Measurements from ENCODE around the gene CYP1B1.

Gene CYP1B1

DNA sequence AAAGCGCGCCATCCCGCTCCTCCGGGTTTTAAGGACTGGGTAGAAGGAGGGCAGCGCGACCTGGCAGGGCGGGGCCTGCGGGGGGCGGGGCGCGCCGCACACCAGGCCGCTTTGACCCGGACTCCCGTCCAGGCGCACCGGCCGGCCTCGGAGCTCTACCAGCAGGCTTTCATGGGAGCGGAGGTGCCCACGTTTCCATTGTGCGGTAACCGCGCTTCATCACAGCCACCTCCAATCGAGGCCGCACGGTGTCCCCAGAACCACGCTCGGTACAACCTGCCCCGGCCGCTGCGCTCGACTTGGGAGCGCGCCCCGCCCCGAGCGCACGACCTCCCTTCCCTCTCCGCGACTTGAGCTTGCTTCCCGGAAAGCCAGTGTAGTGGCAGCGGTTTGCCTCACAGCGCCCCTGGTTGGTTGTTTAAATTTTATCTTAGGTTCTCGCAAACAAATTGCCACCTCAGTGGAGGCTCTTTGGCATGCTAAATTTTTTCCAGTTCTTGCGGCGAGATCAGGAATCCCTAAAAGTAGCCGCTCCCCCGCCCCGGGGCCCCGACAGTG lies 280 bp upstream of the CYP1B1 start:
- Histone ChIP-seq H2BK5ac (ENCODE audit: low read depth, low read length, poor library complexity, severe bottlenecking) (peak overlapping the region; percentile 76), H3K4me1 (ENCODE audit: control insufficient read depth, insufficient read depth, low read depth, low read length) (peaks cover 12% of the 10 kb centered on the region), H3K27ac (ENCODE audit: low read length, poor library complexity, severe bottlenecking) (peak overlapping the region; percentile 92), H4K8ac (ENCODE audit: low read length) (peak overlapping the region; percentile 84), H3K4me3 (ENCODE audit: insufficient read depth in 1 of 2, low read depth in 1 of 2, low read length in 2 of 2) (peak overlapping the region; percentile 82), H3K4me2 (ENCODE audit: low read length, poor library complexity, severe bottlenecking) (peak overlapping the region; percentile 80), H3K36me3 (ENCODE audit: control insufficient read depth in 1 of 2, insufficient read depth in 2 of 2, low read depth in 1 of 2, low read length in 2 of 2) (peaks cover 19 to 35% of the 10 kb centered on the region in 2 experiments), H3K9me3 (ENCODE audit: control insufficient read depth, low read length) (no peaks in the 10 kb centered on the region), H2BK15ac (ENCODE audit: low read depth, poor library complexity, severe bottlenecking) (peak overlapping the region; percentile 54), H3K27me3 (ENCODE audit: control insufficient read depth in 1 of 2, insufficient read depth in 1 of 2, low read length in 2 of 2) (no peaks in the 10 kb centered on the region), H3K18ac (ENCODE audit: low read depth in 1 of 2, low read length in 2 of 2) (peak overlapping the region; percentile 84 to 86), H3K79me1 (replicated peaks; ENCODE audit: low read length, poor library complexity, severe bottlenecking) (peaks cover 7% of the 10 kb centered on the region), H3K9ac (ENCODE audit: low read length) (peak overlapping the region; percentile 88), H3K23ac (ENCODE audit: low read length in 2 of 2) (peak overlapping the region in 1 of 2 experiments; percentile 53), H2BK120ac (ENCODE audit: low read depth, low read length) (peak overlapping the region; percentile 52), H4K91ac (ENCODE audit: low read length) (peak overlapping the region; percentile 82), H3K4ac (ENCODE audit: low read depth in 1 of 2, low read length in 2 of 2) (peak overlapping the region in 1 of 2 experiments; percentile 89), H2AFZ (ENCODE audit: low read depth, low read length) (peak overlapping the region; percentile 18), H2AK5ac (ENCODE audit: low read length, severe bottlenecking) (no peak overlapping the region), H2BK12ac (ENCODE audit: low read length in 2 of 2) (peak overlapping the region; percentile 6 to 42), H3K14ac (ENCODE audit: low read length in 2 of 2) (no peak overlapping the region)
- DNase-seq: peak; percentile 91
- under 1% methylated on average over 50 of the region's 51 CpGs for WGBS

DNA sequence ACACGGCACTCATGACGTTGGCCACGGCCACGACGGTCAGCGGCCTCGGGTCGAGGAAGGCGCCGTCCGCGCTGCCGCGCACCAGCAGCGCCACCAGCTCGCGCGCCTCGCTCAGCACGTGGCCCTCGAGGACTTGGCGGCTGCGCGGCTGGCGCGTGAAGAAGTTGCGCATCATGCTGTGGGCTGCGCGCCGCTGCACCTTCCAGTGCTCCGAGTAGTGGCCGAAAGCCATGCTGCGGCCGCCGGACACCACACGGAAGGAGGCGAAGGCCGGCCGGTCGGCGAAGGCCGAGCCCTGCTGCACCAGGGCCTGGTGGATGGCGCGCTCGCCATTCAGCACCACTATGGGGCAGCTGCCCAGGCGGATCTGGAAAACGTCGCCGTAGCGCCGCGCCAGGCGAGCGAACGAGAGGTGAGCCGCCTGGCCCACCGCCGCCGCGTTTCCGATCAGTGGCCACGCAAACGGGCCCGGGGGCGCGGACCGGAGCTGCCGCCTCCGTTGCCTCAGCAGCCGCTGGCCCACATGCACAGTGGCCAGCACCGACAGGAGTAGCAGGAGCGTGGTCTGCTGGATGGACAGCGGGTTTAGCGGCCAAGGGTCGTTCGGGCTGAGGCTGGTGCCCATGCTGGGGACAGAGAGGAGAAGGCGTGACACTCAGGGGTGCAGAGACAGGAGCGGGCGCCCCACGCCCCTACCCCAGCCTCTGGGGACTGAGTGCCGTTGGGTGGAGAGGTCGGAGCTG lies 1.0 kb downstream of the CYP1B1 start:
- Histone ChIP-seq H3K4me1 (ENCODE audit: control insufficient read depth, insufficient read depth, low read depth, low read length) (peaks cover 13% of the 10 kb centered on the region), H3K4me2 (ENCODE audit: low read length, poor library complexity, severe bottlenecking) (peak overlapping the region; percentile 80), H4K91ac (ENCODE audit: low read length) (peak overlapping the region; percentile 98), H2BK5ac (ENCODE audit: low read depth, low read length, poor library complexity, severe bottlenecking) (peak overlapping the region; percentile 63), H3K4me3 (ENCODE audit: insufficient read depth in 1 of 2, low read depth in 1 of 2, low read length in 2 of 2) (peak overlapping the region; percentile 82), H3K4ac (ENCODE audit: low read depth in 1 of 2, low read length in 2 of 2) (peak overlapping the region; percentile 57 to 76), H3K27me3 (ENCODE audit: control insufficient read depth in 1 of 2, insufficient read depth in 1 of 2, low read length in 2 of 2) (no peaks in the 10 kb centered on the region), H3K23ac (ENCODE audit: low read length in 2 of 2) (peak overlapping the region; percentile 57 to 94), H2AK5ac (ENCODE audit: low read length, severe bottlenecking) (peak overlapping the region; percentile 71), H2BK15ac (ENCODE audit: low read depth, poor library complexity, severe bottlenecking) (peak overlapping the region; percentile 82), H3K9me3 (ENCODE audit: control insufficient read depth, low read length) (no peaks in the 10 kb centered on the region), H2BK120ac (ENCODE audit: low read depth, low read length) (peak overlapping the region; percentile 73), H3K9ac (ENCODE audit: low read length) (peak overlapping the region; percentile 88), H2AFZ (ENCODE audit: low read depth, low read length) (no peak overlapping the region), H3K36me3 (ENCODE audit: control insufficient read depth in 1 of 2, insufficient read depth in 2 of 2, low read depth in 1 of 2, low read length in 2 of 2) (peaks cover 23 to 48% of the 10 kb centered on the region in 2 experiments), H3K27ac (ENCODE audit: low read length, poor library complexity, severe bottlenecking) (peak overlapping the region; percentile 92), H3K18ac (ENCODE audit: low read depth in 1 of 2, low read length in 2 of 2) (peak overlapping the region; percentile 72 to 94), H4K8ac (ENCODE audit: low read length) (peak overlapping the region; percentile 93), H3K14ac (ENCODE audit: low read length in 2 of 2) (peak overlapping the region in 1 of 2 experiments; percentile 93), H3K79me1 (replicated peaks; ENCODE audit: low read length, poor library complexity, severe bottlenecking) (peaks cover 2% of the 10 kb centered on the region), H2BK12ac (ENCODE audit: low read length in 2 of 2) (peak overlapping the region; percentile 54 to 94)
- DNase-seq: peak; percentile 80
- 3% methylated on average over 78 of the region's 82 CpGs for WGBS

DNA sequence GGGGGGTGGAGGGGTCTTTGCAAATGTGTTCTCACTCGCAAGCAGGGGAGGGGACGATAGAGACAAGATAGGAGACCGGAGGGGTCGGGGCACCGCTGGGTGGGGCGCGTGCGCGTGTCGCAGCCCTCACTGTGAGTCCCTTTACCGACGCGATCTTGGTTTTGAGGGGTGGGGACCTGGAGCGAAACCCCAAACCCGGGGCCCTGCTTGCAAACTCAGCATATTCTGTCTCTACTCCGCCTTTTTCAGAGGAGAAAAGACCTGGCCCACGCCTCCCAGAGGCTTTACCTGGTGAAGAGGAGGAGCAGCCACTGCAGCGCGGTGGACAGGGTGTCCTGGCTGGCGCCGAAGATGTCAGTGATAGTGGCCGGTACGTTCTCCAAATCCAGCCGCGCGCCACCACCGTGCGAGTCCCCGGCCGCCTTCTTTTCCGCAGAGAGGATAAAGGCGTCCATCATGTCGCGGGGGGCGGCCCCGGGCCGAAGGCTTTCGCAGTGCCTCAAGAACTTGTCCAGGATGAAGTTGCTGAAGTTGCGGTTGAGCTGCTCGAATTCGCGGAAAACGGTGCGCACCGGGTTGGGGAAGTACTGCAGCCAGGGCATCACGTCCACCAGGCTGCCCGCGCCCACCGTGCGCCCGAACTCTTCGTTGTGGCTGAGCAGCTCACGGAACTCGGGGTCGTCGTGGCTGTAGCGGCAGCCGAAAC lies 1.7 kb downstream of the CYP1B1 start:
- Histone ChIP-seq H3K27me3 (ENCODE audit: control insufficient read depth in 1 of 2, insufficient read depth in 1 of 2, low read length in 2 of 2) (no peaks in the 10 kb centered on the region), H3K27ac (ENCODE audit: low read length, poor library complexity, severe bottlenecking) (peak overlapping the region; percentile 89), H3K4me3 (ENCODE audit: insufficient read depth in 1 of 2, low read depth in 1 of 2, low read length in 2 of 2) (peak overlapping the region; percentile 82), H3K4ac (ENCODE audit: low read depth in 1 of 2, low read length in 2 of 2) (peak overlapping the region; percentile 57 to 76), H4K8ac (ENCODE audit: low read length) (peak overlapping the region; percentile 93), H2BK15ac (ENCODE audit: low read depth, poor library complexity, severe bottlenecking) (peak overlapping the region; percentile 60), H2BK12ac (ENCODE audit: low read length in 2 of 2) (peak overlapping the region; percentile 11 to 94), H3K14ac (ENCODE audit: low read length in 2 of 2) (peak overlapping the region in 1 of 2 experiments; percentile 82), H2BK120ac (ENCODE audit: low read depth, low read length) (peak overlapping the region; percentile 3), H4K91ac (ENCODE audit: low read length) (peak overlapping the region; percentile 98), H2BK5ac (ENCODE audit: low read depth, low read length, poor library complexity, severe bottlenecking) (peak overlapping the region; percentile 85), H3K18ac (ENCODE audit: low read depth in 1 of 2, low read length in 2 of 2) (peak overlapping the region; percentile 72 to 94), H2AK5ac (ENCODE audit: low read length, severe bottlenecking) (peak overlapping the region; percentile 71), H2AFZ (ENCODE audit: low read depth, low read length) (no peak overlapping the region), H3K9ac (ENCODE audit: low read length) (peak overlapping the region; percentile 88), H3K36me3 (ENCODE audit: control insufficient read depth in 1 of 2, insufficient read depth in 2 of 2, low read depth in 1 of 2, low read length in 2 of 2) (peaks cover 23 to 55% of the 10 kb centered on the region in 2 experiments), H3K9me3 (ENCODE audit: control insufficient read depth, low read length) (no peaks in the 10 kb centered on the region), H3K79me1 (replicated peaks; ENCODE audit: low read length, poor library complexity, severe bottlenecking) (peaks cover under 1% of the 10 kb centered on the region), H3K23ac (ENCODE audit: low read length in 2 of 2) (peak overlapping the region in 1 of 2 experiments; percentile 57), H3K4me2 (ENCODE audit: low read length, poor library complexity, severe bottlenecking) (peak overlapping the region; percentile 80), H3K4me1 (ENCODE audit: control insufficient read depth, insufficient read depth, low read depth, low read length) (peaks cover 13% of the 10 kb centered on the region)
- DNase-seq: peak; percentile 57
- 1% methylated on average over 56 of the region's 58 CpGs for WGBS

Measured in mesenchymal stem cell (in vitro differentiated cells and primary cell).